IMR-90 (cell line): Measurements from ENCODE around the gene PDCD1. TPM values are rescaled to one million over a fixed set of nuclear protein-coding genes. Genes with fewer than 3 reads are reported as not detected.

Source experiments
- ATAC-seq: fragments of 200-7000 bp; cut with Tn5 transposase; 2 replicates; pipeline ENCODE4 v1.9.1; 2020; ENCODE audit warnings: low read depth, mild to moderate bottlenecking, moderate library complexity
- BruUV-seq: library from RNA; stranded (reverse); fragments of 400-500 nt; replicated peaks from 2 replicates; lab custom pipeline; 2021; lab: Mats Ljungman, UMichigan
- CTCF ChIA-PET: fragments of 300-600 bp; formaldehyde crosslinking; extraction: SDS; loops from one replicate; lab custom pipeline; 2021; ENCODE audit warnings: antibody characterized with exemption; lab: Yijun Ruan, JAX
- POLR2A ChIA-PET: fragments of 300-600 bp; sonication (Branson Sonifier 250); formaldehyde crosslinking; loops from one replicate; lab custom pipeline; 2022; ENCODE audit warnings: antibody characterized with exemption; ENCODE audit not compliant: unreplicated experiment; lab: Charles Lee
- DNase-seq: peaks from one replicate; pipeline ENCODE4 v3.0.0; 2013
- H2AFZ ChIP-seq: replicated peaks from 2 replicates; pipeline ENCODE3; 2013; ENCODE audit warnings: low read length, mild to moderate bottlenecking; ENCODE audit not compliant: poor library complexity
- H2AK5ac ChIP-seq: 2 replicates; pipeline ENCODE4 v1.6.1; 2013; ENCODE audit warnings: low read depth, low read length, inconsistent platforms
- H2AK9ac ChIP-seq: replicated peaks from 2 replicates; pipeline ENCODE3; 2013; ENCODE audit warnings: mild to moderate bottlenecking, low read depth, low read length, moderate library complexity; ENCODE audit not compliant: poor library complexity
- H2BK120ac ChIP-seq: 2 replicates; pipeline ENCODE4 v1.6.1; 2013; ENCODE audit warnings: low read depth, low read length, inconsistent platforms
- H2BK15ac ChIP-seq: 3 replicates; pipeline ENCODE4 v1.6.1; 2013; ENCODE audit warnings: low read depth, low read length, inconsistent platforms
- H2BK20ac ChIP-seq: 2 replicates; pipeline ENCODE4 v1.6.1; 2013; ENCODE audit warnings: low read depth, mild to moderate bottlenecking, inconsistent platforms, low read length, moderate library complexity
- H2BK5ac ChIP-seq: 2 replicates; pipeline ENCODE4 v1.6.1; 2013; ENCODE audit warnings: mild to moderate bottlenecking, low read depth, low read length, inconsistent platforms; ENCODE audit not compliant: poor library complexity, severe bottlenecking
- H3K14ac ChIP-seq: replicated peaks from 2 replicates; pipeline ENCODE4 v1.6.1; 2013; ENCODE audit warnings: low read depth, low read length, inconsistent platforms
- H3K18ac ChIP-seq: 2 replicates; pipeline ENCODE4 v1.6.1; 2013; ENCODE audit warnings: low read depth, low read length, control low read depth
- H3K23ac ChIP-seq: 2 replicates; pipeline ENCODE4 v1.6.1; 2013; ENCODE audit warnings: low read depth, low read length, inconsistent platforms
- H3K27ac ChIP-seq: 2 replicates; pipeline ENCODE4 v1.5.1; 2013; ENCODE audit warnings: mild to moderate bottlenecking, control low read depth, low read length; ENCODE audit not compliant: insufficient read depth
- H3K27me3 ChIP-seq: 2 replicates; pipeline ENCODE4 v1.6.1; 2013; ENCODE audit warnings: low read length; ENCODE audit not compliant: control insufficient read depth, insufficient read depth
- H3K36me3 ChIP-seq: 2 replicates; pipeline ENCODE4 v1.6.1; 2013; ENCODE audit warnings: low read length, mixed read lengths; ENCODE audit not compliant: control insufficient read depth, insufficient read depth
- H3K4ac ChIP-seq: 2 replicates; pipeline ENCODE4 v1.6.1; 2013; ENCODE audit warnings: low read depth, low read length, inconsistent platforms
- H3K4me1 ChIP-seq: 2 replicates; pipeline ENCODE4 v1.6.1; 2013; ENCODE audit warnings: low read length, mixed read lengths; ENCODE audit not compliant: control insufficient read depth, insufficient read depth
- H3K4me2 ChIP-seq: 2 replicates; pipeline ENCODE4 v1.6.1; 2013; ENCODE audit warnings: low read depth, mild to moderate bottlenecking, control low read depth, low read length, moderate library complexity
- H3K4me3 ChIP-seq: 2 replicates; pipeline ENCODE4 v1.5.1; 2013; ENCODE audit warnings: low read depth, mild to moderate bottlenecking, control low read depth, low read length, moderate library complexity; ENCODE audit not compliant: insufficient read depth
- H3K56ac ChIP-seq: 2 replicates; pipeline ENCODE4 v1.6.1; 2013; ENCODE audit warnings: low read length, inconsistent platforms; ENCODE audit not compliant: insufficient read depth; ENCODE audit errors: extremely low read depth
- H3K79me1 ChIP-seq, 2 experiments: 2 replicates each; pipeline ENCODE4 v1.6.1; 2013; ENCODE audit warnings: low read length in 2 of 2, inconsistent platforms in 1 of 2, low read depth in 1 of 2
- H3K9ac ChIP-seq: 2 replicates; pipeline ENCODE4 v1.6.1; 2013; ENCODE audit warnings: low read depth, low read length, control low read depth
- H3K9me1 ChIP-seq: 2 replicates; pipeline ENCODE4 v1.6.1; 2013; ENCODE audit warnings: low read length, inconsistent platforms; ENCODE audit not compliant: insufficient read depth
- H3K9me3 ChIP-seq: 2 replicates; pipeline ENCODE4 v1.6.1; 2013; ENCODE audit warnings: low read length; ENCODE audit not compliant: control insufficient read depth, insufficient read depth
- H4K20me1 ChIP-seq: 2 replicates; pipeline ENCODE4 v1.6.1; 2013; ENCODE audit warnings: low read length, inconsistent platforms; ENCODE audit not compliant: insufficient read depth
- H4K5ac ChIP-seq: 2 replicates; pipeline ENCODE4 v1.6.1; 2013; ENCODE audit warnings: mild to moderate bottlenecking, low read depth, low read length, control low read depth
- H4K8ac ChIP-seq, 2 experiments: 2 replicates each; pipeline ENCODE4 v1.6.1; 2013; ENCODE audit warnings: low read depth in 2 of 2, low read length in 2 of 2, control low read depth in 1 of 2, inconsistent platforms in 1 of 2
- H4K91ac ChIP-seq: 2 replicates; pipeline ENCODE4 v1.6.1; 2013; ENCODE audit warnings: low read depth, low read length, inconsistent platforms; ENCODE audit not compliant: insufficient read depth
- BHLHE40 ChIP-seq: fragments of 150-350 bp; IDR thresholded peaks from 2 replicates; pipeline ENCODE4 v1.6.1; 2016; ENCODE audit warnings: mild to moderate bottlenecking, low read depth, low read length
- CEBPB ChIP-seq: IDR thresholded peaks from 2 replicates; pipeline ENCODE4 v1.6.1; 2012; ENCODE audit warnings: low read depth, low read length, improper control_type of control experiment
- MAFK ChIP-seq: IDR thresholded peaks from 2 replicates; pipeline ENCODE4 v1.6.1; 2012; ENCODE audit warnings: low read depth, low read length, improper control_type of control experiment
- NFE2L2 ChIP-seq: fragments of 150-350 bp; IDR thresholded peaks from 2 replicates; pipeline ENCODE4 v1.6.1; 2016; ENCODE audit warnings: low read depth, mild to moderate bottlenecking, low read length
- SMC3 ChIP-seq: fragments of 150-350 bp; IDR thresholded peaks from 2 replicates; pipeline ENCODE4 v1.6.1; 2016; ENCODE audit warnings: low read depth, mild to moderate bottlenecking, antibody characterized with exemption, low read length, moderate library complexity
- WGBS, 2 experiments: methylation state at CpG; one replicate each; pipeline versions ENCODE4 v1.1.5 to v1.1.7; 2013; ENCODE audit warnings: missing lambda C conversion rate in 2 of 2; ENCODE audit not compliant: insufficient read length in 1 of 2; ENCODE audit errors: extremely low coverage in 2 of 2; 5-methylcytosine and 5-hydroxymethylcytosine counted together
- dilution Hi-C: fragments of 300-500 bp; cut with HindIII; formaldehyde crosslinking; loops from one replicate; pipeline ENCODE4 v1.14.3; 2018; ENCODE audit warnings: low sequenced_read_pairs; ENCODE audit not compliant: unreplicated experiment
- in situ Hi-C: fragments of 300-500 bp; cut with MboI; formaldehyde crosslinking; loops from 3 replicates; pipeline ENCODE4 v1.14.3; 2019; ENCODE audit warnings: low sequenced_read_pairs, inconsistent platforms, mixed read lengths
- intact Hi-C: fragments of 100-400 bp; cut with micrococcal nuclease; formaldehyde crosslinking; loops from 2 replicates; pipeline ENCODE4 v1.10.0; 2022
- polyA plus RNA-seq, 3 experiments: library from polyadenylated mRNA; depleted of rRNA; stranded (reverse); fragments of >200 nt; gene quantifications; 2 replicates each; pipeline ENCODE4 v1.2.3, GENCODE V29; 2012; ENCODE audit warnings: low replicate concordance in 1 of 3
- total RNA-seq: library from RNA; depleted of rRNA; stranded (reverse); fragments of >200 nt; gene quantifications from 2 replicates; pipeline ENCODE4 v1.2.3, GENCODE V29; 2012

Gene PDCD1
- total and polyA plus RNA-seq, 2 of the 4 experiments (the other 2 are of a cell fraction), result not detected

- H2BK15ac ChIP-seq, result no peak overlapping the region
- dilution Hi-C loops (no loop called here), in situ Hi-C loops (no loop called here), intact Hi-C loops (no loop called here)
- ATAC-seq, result no peak
- no peaks in the 10 kb centered on the region for H3K4me1 ChIP-seq
- H3K36me3 ChIP-seq, result no peaks in the 10 kb centered on the region
- H3K4me2 ChIP-seq, result no peak overlapping the region
- no peak overlapping the region for H2BK20ac ChIP-seq
- POLR2A ChIA-PET, result no interaction called here
- CTCF ChIA-PET, result no interaction called here
- no peak overlapping the region for H3K4me3 ChIP-seq
- 76% methylated on average over 2 of the region's 3 CpGs; no CpG with 5 or more reads in 1 of the 2 experiments for WGBS, 2 experiments
- H2AFZ ChIP-seq, result no peak overlapping the region
- H2AK9ac ChIP-seq, result no peak overlapping the region
- H4K91ac ChIP-seq, result no peak overlapping the region
- H2AK5ac ChIP-seq, result no peak overlapping the region
- H3K23ac ChIP-seq, result no peak overlapping the region
- H3K27me3 ChIP-seq, result no peaks in the 10 kb centered on the region
- no peak overlapping the region for H3K4ac ChIP-seq
- H3K18ac ChIP-seq, result no peak overlapping the region
- no peaks in the 10 kb centered on the region for H3K79me1 ChIP-seq
- H4K5ac ChIP-seq, result no peak overlapping the region
- no peak overlapping the region for H2BK5ac ChIP-seq
- H4K20me1 ChIP-seq, result no peaks in the 10 kb centered on the region
- no peak overlapping the region for H3K9ac ChIP-seq
- H2BK120ac ChIP-seq, result no peak overlapping the region
- no peak overlapping the region for H3K27ac ChIP-seq
- no peak overlapping the region for H4K8ac ChIP-seq
- no peak for TF ChIP-seq CEBPB
- no peak for TF ChIP-seq SMC3
- no peak for TF ChIP-seq BHLHE40
- TF ChIP-seq MAFK, result no peak
- TF ChIP-seq NFE2L2, result no peak
- no peak overlapping the region for H3K14ac ChIP-seq
- BruUV-seq, result no TSS peak
- H3K9me3 ChIP-seq, result no peaks in the 10 kb centered on the region; the same call in 1 of the 2 replicates
- no peak for DNase-seq
- H3K9me1 ChIP-seq, result no peaks in the 10 kb centered on the region
- no peak overlapping the region for H3K56ac ChIP-seq
Observed at GRCh38 chr2:241891988-241892298, 33.2 kb upstream of the PDCD1 start.
